Measurements from ENCODE around the gene SORL1. TPM values are rescaled to one million over a fixed set of nuclear protein-coding genes. Genes with fewer than 3 reads are reported as not detected.

The SORL1 gene
- total and polyA plus RNA-seq, 7 donors: 3.2 to 19.8 (median 12.2) TPM

DNA sequence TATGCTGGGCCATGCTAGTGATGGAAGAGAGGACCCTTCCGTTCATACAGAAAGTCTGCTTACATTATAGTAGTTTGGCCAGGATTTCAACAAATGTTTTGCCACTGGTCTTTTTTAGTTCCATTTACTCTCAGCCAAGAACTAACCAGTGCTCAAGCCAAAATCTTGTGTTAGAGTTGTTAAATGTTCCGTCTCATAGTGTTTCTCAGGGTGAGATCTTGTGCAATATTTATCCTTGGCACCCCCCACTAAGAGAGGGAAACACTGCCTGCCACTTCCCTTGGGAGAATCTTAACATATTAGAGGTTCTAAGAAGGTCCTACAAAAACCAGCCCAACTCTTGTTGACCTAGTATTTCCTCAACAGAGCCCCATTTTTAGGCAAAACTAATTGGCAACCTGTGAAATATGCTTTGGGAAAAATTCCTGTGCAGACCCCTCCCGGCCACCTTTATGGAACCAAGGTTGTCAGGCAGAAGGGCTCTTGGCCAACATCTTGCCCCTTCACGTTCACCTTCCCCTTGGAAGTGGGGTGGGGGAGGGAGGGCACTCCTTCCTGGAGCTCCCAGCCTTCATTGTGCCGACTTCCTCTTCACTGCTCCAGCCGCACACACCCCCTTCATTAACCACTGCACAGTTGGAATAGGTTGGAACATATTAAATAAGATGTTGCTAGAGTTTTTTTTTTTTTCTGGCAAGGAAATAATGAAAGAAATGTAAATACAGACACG, 173.8 kb downstream of the SORL1 start:
- Histone ChIP-seq H3K36me3 (peaks cover 0 to 38% (median 3%) of the 10 kb centered on the region in 4 donors), H3K27me3 (no peaks in the 10 kb centered on the region), H3K4me1 (peaks cover 0 to 15% (median 11%) of the 10 kb centered on the region in 4 donors), H3K27ac (peak overlapping the region in 1 of 4 donors; percentile 42), H3K9me3 (no peaks in the 10 kb centered on the region), H3K4me3 (no peak overlapping the region)
- TF ChIP-seq, protein P1, sequence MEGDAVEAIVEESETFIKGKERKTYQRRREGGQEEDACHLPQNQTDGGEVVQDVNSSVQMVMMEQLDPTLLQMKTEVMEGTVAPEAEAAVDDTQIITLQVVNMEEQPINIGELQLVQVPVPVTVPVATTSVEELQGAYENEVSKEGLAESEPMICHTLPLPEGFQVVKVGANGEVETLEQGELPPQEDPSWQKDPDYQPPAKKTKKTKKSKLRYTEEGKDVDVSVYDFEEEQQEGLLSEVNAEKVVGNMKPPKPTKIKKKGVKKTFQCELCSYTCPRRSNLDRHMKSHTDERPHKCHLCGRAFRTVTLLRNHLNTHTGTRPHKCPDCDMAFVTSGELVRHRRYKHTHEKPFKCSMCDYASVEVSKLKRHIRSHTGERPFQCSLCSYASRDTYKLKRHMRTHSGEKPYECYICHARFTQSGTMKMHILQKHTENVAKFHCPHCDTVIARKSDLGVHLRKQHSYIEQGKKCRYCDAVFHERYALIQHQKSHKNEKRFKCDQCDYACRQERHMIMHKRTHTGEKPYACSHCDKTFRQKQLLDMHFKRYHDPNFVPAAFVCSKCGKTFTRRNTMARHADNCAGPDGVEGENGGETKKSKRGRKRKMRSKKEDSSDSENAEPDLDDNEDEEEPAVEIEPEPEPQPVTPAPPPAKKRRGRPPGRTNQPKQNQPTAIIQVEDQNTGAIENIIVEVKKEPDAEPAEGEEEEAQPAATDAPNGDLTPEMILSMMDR (IDR thresholded peaks at IDR 0.05): no peak
- TF ChIP-seq POLR2AphosphoS5 (IDR thresholded peaks at IDR 0.05): peak; percentile 18 to 40 (median 32)
- 78 to 79% methylated on average over 7 of the region's 7 CpGs for WGBS, 2 donors
- intact Hi-C loops (cut with DNase I): no loop called here
- DNase-seq: no peak

DNA sequence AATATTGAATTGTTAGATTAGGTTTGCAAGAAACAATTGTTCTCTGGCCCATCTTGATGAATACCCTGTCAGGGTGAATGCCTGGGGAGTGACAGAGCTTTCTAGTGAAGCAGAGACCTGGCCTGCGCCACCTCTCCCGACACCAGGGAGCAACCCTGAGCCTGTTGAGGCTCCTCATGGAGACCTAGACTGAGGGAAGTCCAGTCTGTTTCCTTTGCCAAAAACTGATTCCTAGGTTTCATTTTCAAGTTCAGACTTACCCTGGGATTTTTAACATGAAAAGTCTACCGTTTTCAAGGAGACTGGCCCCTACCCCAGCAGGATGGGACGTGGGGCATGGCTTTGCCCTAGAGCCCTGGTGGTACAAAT, 174.4 kb downstream of the SORL1 start:
- WGBS, 2 donors: 87 to 93% methylated on average over 4 of the region's 4 CpGs

DNA sequence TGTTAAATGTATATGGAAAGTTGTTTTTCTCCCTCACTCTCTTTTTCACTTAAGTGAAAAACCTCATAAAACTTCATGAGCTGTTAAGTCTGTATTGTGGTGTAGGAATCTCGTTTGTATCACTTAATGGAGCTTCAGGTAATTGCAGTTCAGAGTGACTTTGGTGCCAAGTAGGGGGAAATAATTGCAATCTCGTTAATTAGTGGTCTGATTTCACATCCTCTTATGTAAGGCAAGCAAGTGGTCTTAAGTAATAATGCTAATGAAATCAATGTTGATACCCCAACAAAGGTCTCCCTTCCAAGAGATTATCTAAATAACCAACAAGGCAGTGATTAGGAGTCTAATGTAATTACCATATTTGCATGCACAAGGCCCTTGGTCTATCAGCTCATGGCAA, 174.9 kb downstream of the SORL1 start:
- Histone ChIP-seq H3K36me3 (peaks cover 0 to 29% (median 0%) of the 10 kb centered on the region in 4 donors), H3K4me1 (peaks cover 0 to 15% (median 11%) of the 10 kb centered on the region in 4 donors), H3K27me3 (no peaks in the 10 kb centered on the region), H3K4me3 (no peak overlapping the region), H3K27ac (no peak overlapping the region), H3K9me3 (no peaks in the 10 kb centered on the region)
- intact Hi-C loops (cut with DNase I): no loop called here
- 65 to 66% methylated on average over 2 of the region's 2 CpGs for WGBS, 2 donors
- DNase-seq: no peak
- TF ChIP-seq EP300 (IDR thresholded peaks at IDR 0.05): no peak
- TF ChIP-seq POLR2AphosphoS5 (IDR thresholded peaks at IDR 0.05): no peak
- TF ChIP-seq POLR2A (IDR thresholded peaks at IDR 0.05): no peak
- TF ChIP-seq, protein P1 (IDR thresholded peaks at IDR 0.05): no peak

More for the DNA sequence above, 174.4 kb downstream of the SORL1 start:
- Histone ChIP-seq H3K27ac (peak overlapping the region in 1 of 4 donors; percentile 42), H3K9me3 (no peaks in the 10 kb centered on the region), H3K4me1 (peaks cover 0 to 15% (median 11%) of the 10 kb centered on the region in 4 donors), H3K4me3 (no peak overlapping the region), H3K27me3 (no peaks in the 10 kb centered on the region), H3K36me3 (peaks cover 0 to 33% (median under 1%) of the 10 kb centered on the region in 4 donors)
- no peak for DNase-seq
- intact Hi-C loops (cut with DNase I): no loop called here
- no peak for TF ChIP-seq POLR2A (IDR thresholded peaks at IDR 0.05)
- no peak for TF ChIP-seq POLR2AphosphoS5 (IDR thresholded peaks at IDR 0.05)
- TF ChIP-seq EP300 (IDR thresholded peaks at IDR 0.05): no peak
- TF ChIP-seq, protein P1 (IDR thresholded peaks at IDR 0.05): no peak

DNA sequence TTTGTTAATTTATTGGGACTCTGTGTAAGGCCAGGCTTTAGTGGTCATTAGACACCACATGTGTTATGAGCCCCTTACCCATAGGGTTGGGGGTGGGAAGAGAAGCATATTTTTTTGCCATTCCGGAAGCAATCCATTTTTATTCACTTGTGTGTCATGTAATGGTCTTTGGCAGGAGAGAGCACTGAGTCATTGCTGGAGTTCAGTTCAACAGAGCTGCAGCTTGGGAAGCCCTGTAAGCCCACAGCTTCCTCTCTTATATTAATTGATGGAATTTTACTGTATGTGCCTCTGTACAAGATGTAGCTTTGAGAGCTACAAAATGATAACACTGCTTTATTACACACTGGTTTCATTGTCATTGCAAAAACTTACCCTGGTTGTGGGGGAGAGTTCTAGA, 177.9 kb downstream of the SORL1 start:
- intact Hi-C loops (cut with DNase I): no loop called here
- peaks cover 0 to 10% (median 0%) of the 10 kb centered on the region in 4 donors for H3K36me3 ChIP-seq
- H3K9me3 ChIP-seq: no peaks in the 10 kb centered on the region
- DNase-seq: no peak
- TF ChIP-seq, protein P1 (IDR thresholded peaks at IDR 0.05): no peak
- TF ChIP-seq POLR2AphosphoS5 (IDR thresholded peaks at IDR 0.05): no peak
- TF ChIP-seq POLR2A (IDR thresholded peaks at IDR 0.05): no peak
- no peak for TF ChIP-seq EP300 (IDR thresholded peaks at IDR 0.05)
- H3K27ac ChIP-seq: no peak overlapping the region
- peaks cover 0 to 15% (median 11%) of the 10 kb centered on the region in 4 donors for H3K4me1 ChIP-seq
- H3K27me3 ChIP-seq: no peaks in the 10 kb centered on the region
- H3K4me3 ChIP-seq: no peak overlapping the region
- WGBS, 2 donors: 76 to 80% methylated on average over 1 of the region's 1 CpG
